DMS53 treated with DMSO at 0.1 percent for 48 hours (cell line): ENCODE results near the gene TMCC2.
"Not testable (repeated sequence)": the region's sequence is repeated elsewhere in the genome, so short reads cannot be mapped to it uniquely, and the experiment has no call there.

Source experiments
- DNase-seq: peaks from one replicate; lab custom pipeline; 2025; ENCODE audit not compliant: unreplicated experiment; lab: John Stamatoyannopoulos, UW

Gene TMCC2

DNA sequence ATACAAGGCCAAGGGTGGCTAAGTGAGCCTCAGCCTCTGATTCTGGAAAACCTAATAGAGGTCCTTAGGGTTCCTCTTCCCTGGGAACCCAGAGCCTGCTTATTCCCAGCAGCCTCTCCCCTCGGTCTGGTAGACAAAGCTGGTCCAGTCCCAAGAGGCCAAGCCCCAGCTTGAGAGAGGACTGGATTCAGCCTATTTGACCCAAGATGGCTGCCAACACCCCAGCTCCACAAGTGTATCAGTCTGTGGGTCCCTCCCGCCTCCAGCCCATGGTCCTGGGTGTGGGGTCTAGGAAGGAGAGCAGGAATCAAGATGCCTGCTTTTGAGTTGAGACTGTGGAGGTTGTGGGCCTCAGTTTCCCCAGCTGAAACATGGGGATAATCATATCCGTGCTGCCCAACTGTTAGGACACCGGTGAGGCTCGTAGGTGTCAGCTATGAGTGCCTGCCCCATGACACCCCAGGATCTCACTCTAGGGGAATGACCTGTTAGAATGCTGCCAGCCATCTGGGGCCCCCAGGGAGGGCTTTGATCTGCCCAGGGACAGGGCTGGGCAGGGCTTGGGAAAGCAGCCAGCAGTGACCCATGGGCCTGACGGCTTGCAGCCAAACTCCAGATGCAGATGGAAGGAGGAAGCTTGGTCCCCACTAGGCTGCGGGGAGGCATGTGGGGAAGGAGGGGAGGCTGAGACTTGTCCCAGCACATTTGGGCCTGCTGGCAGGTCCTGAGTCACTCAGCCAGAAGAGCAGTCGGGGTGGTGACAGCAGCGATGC lies 48.4 kb downstream of the TMCC2 start:
- no peak for DNase-seq

GRCh38 chr1:205276689-205277065 lies 48.9 kb downstream of the TMCC2 start:
- DNase-seq = no peak

DNA sequence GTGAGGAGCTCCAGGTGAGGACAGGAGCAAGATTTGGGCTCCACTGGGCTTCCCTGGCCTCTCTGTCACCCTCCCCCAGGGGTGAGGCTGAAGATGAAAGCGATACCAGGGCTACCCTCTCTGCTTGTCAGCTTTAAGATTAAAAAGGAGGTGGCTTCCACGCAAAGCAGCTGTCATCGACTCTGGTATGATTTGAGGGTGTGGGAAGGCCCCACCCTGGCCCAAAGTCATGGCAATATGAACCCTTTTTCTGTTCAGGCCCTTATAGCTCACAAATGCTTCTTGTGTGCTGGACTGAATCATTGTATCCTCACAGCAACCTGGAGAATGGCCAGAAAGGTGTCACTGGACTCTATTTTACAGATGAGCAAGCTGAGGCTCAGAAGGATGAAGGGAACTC lies 52.2 kb downstream of the TMCC2 start:
- no peak for DNase-seq

GRCh38 chr1:205280666-205281395 lies 53.1 kb downstream of the TMCC2 start:
- DNase-seq = not testable (repeated sequence)

- DNase-seq = no peak
These were observed 55.8 kb downstream of the TMCC2 start for GRCh38 chr1:205283270-205284147.

GRCh38 chr1:205284420-205285144 lies 56.8 kb downstream of the TMCC2 start:
- DNase-seq = peak; percentile 99

- no peak for DNase-seq
These were observed 57.8 kb downstream of the TMCC2 start for GRCh38 chr1:205285381-205286101.

DNA sequence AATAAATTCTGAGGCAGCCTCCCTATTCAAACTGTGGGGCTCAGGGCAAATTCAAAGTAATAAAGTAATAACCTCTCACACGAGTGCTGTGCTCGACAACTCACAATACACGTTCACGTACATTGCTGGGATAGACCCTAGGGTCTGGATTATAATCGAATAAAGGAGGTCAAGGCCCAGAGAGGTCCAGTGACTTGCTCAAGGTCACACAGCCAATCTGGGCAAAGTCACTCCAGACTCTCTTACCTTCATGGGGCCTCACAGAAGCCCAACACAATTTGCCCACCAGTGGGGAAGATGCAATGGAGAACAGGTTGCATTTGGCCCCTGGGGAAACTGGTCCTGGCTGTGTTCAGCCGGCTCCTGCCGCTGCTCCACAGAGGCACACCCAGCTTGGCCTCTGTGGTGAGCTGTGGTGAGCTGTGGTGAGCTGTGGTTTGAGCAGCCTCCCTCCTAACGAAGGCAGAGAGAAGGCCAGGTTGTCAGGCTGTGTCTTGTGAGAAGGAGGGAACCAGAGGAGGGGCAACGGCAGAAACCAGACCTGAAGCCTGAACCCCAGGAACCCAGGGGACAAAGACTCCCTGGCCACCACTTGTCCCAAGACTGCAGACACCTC lies 58.7 kb downstream of the TMCC2 start:
- DNase-seq = no peak

DNA sequence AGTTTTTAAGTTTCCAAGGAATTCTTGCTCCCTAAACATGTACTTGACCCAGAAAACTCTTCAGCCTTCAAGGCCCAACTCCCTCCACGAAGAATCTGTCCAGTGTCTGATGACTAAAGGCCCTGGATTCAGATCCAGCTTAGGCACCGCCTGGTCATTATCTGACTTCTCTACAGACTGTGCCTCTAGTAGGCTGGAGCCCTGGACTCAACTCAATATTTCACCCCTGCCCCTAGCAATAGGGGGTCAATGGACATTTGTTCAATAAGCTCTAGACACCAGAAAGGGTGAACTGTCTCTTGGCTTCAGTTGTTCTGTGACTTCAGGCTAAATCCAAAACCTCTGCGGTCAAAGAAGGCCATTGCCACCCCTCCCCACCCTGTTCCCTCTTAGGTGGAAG lies 59.3 kb downstream of the TMCC2 start:
- no peak for DNase-seq

DNA sequence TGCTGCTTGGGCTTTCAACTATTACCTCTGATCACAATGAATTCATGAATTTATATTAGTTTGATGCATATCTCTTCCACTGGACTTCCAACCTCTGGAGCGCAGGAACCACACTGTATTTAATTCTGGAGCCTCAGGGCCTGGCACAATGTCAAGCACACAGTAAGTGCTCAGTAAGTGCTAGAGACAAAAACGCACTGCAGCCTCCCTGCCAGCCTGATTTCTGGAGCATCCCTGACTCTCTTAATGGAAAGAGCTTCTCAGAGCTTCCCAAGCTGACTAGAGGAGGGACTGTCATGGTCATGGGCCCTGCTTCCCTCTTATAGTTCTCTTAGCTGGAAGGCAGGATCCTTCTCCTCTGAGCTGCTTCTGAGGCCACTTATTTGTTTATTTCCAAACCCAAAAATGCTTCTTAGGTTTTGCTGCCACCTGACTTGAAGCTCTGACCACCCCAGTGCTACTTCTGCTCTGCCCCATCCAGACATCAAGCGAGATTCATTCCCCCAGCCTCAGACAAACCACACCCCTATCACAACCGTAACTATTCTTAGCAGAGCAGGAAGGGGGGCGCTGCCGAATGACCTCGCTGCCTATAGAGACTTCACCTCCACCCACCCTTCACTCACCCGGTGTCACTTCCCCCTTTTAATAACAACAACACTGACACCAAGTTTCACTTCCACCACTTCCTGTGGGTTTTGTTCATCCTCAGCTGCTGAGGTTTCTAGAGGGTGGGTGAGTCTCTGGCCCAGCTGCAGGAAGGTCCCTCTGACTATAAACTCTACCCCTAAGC lies 60.2 kb downstream of the TMCC2 start:
- DNase-seq = no peak

- no peak for DNase-seq
These were observed 63.9 kb downstream of the TMCC2 start for GRCh38 chr1:205291596-205291995.

GRCh38 chr1:205293350-205294074 lies 65.8 kb downstream of the TMCC2 start:
- DNase-seq = no peak

DNA sequence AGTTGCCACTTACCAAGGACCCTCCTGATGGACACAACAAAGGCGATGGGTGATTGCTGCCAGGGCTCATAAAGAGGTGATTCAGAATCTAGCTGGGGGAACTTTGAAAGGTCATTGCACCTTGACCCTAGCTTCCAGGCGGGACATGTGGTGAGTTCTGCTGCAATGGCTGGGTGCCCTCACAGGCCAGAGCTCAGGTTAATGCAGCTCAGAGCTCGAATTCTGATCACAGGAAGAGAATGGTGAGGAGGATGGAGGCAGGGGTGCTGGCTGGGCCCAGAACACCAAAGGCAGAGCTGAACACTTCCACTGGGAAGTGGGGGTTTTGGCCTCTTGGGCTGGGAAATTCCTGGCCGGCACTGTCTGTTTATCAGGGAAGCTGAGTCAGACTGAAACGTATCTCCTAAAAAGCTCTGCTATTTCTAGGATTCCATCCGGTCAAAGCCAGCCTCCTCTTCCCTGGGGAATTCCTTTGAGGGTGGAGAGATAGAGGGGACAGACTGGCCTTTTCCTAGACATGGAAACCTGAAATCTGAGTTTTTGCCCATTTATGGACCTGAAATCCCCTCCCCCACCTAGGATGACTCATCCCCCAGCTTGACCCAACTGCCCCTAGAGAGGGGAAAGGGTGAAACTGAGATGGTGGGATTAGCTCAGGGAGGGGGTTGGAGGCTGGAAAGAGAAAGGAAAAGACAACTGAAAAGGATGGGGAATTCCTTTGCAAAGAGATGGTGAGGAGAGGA lies 66.6 kb downstream of the TMCC2 start:
- DNase-seq = peak; percentile 55

DNA sequence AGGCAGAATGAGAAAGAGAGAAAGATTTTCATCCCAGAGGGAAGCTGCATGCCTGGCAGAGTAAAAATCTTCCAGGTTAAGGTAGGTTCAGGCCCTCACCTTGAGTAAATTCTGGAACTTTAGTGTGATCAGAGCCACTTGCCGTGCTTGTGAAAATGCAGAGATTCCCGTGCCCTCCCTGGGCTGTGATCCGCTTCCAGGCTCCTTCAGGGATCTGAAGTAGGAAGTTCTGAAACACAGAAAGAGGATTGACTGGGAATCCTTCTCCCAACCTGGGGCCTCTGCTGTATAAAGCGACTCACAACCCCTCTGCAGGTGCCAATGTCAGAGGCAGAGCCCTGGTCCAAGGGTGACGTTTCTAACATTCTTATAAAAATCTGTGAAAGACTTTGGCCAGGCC lies 67.2 kb downstream of the TMCC2 start:
- no peak for DNase-seq

GRCh38 chr1:205296154-205296553 lies 68.4 kb downstream of the TMCC2 start:
- no peak for DNase-seq

DNA sequence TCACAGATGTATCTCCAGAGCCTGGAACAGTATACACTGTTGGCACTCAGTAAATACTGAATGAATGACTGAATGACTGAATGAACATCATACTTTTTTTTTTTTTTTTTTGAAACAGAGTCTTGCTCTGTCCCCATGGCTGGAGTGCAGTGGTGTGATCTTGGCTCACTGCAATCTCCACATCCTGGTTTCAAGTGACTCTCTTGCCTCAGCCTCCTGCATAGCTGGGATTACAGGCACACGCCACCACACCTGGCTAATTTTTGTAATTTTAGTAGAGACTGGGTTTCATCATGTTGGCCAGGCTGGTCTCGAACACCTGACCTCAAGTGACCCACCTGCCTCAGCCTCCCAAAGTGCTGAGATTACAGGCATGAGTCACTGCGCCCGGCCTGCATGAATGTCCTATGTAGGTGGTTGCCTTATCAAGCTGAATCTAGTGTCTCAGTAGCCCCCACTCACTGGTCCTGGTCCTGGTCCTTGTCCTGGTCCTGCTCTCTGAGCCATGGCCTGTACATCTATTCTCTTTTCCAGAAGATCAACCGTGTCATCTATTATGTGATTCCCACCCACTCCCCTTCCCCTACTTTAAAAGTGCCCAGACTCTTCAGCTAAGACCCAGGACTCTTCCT lies 69.9 kb downstream of the TMCC2 start:
- DNase-seq = not testable (repeated sequence)
